Kidney epithelial cell (primary cell): ENCODE data around the gene RASL11B. TPM values are rescaled to one million over a fixed set of nuclear protein-coding genes. Genes with fewer than 3 reads are reported as not detected.

Source experiments
- DNase-seq: peaks from one replicate; pipeline ENCODE4 v3.0.0-alpha.2; 2010; ENCODE audit warnings: low read depth
- H3K27me3 ChIP-seq: 2 replicates; pipeline ENCODE4 v1.6.0; 2011; ENCODE audit warnings: low read length; ENCODE audit not compliant: control insufficient read depth, insufficient read depth
- H3K36me3 ChIP-seq: 2 replicates; pipeline ENCODE4 v1.5.1; 2011; ENCODE audit warnings: low read length; ENCODE audit not compliant: control insufficient read depth, insufficient read depth
- H3K4me3 ChIP-seq: 2 replicates; pipeline ENCODE4 v1.5.1; 2011; ENCODE audit warnings: low read depth, mild to moderate bottlenecking, control low read depth, low read length
- total RNA-seq: library from RNA; depleted of rRNA; stranded (reverse); fragments of >200 nt; gene quantifications from 2 replicates; pipeline ENCODE4 v1.2.3, GENCODE V29; 2015
- TF ChIP-seq, protein P1 (sequence below): IDR thresholded peaks from 2 replicates; pipeline ENCODE4 v1.5.1; 2011; ENCODE audit warnings: mild to moderate bottlenecking, moderate library complexity, low read length, control low read depth, inconsistent platforms; ENCODE audit not compliant: insufficient read depth, poor library complexity, severe bottlenecking

RASL11B gene
- total RNA-seq, 1 donor from 2014 or later = 0.67 TPM

DNA sequence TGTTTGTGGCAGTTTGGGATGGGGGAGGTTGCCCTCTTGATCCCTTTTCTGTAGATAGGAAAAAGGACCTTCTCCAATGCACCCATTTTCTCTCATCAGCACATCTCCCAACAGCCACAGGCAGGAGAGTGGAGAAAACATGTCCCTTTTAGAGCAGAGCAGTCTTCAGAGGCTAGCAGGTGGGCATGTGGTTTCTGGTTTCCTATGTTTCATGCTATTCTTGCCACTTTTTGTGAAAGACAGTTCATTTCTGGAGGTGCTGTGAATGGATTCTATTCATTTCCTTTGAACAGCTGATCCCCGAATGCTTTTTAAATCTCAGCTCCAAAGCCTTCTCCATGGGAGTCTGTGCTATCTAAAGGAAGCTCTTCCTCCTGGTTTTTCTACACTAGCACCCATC lies 18.9 kb downstream of the RASL11B start:
- TF ChIP-seq, protein P1, sequence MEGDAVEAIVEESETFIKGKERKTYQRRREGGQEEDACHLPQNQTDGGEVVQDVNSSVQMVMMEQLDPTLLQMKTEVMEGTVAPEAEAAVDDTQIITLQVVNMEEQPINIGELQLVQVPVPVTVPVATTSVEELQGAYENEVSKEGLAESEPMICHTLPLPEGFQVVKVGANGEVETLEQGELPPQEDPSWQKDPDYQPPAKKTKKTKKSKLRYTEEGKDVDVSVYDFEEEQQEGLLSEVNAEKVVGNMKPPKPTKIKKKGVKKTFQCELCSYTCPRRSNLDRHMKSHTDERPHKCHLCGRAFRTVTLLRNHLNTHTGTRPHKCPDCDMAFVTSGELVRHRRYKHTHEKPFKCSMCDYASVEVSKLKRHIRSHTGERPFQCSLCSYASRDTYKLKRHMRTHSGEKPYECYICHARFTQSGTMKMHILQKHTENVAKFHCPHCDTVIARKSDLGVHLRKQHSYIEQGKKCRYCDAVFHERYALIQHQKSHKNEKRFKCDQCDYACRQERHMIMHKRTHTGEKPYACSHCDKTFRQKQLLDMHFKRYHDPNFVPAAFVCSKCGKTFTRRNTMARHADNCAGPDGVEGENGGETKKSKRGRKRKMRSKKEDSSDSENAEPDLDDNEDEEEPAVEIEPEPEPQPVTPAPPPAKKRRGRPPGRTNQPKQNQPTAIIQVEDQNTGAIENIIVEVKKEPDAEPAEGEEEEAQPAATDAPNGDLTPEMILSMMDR = no peak
- Histone ChIP-seq H3K27me3 (no peaks in the 10 kb centered on the region), H3K36me3 (no peaks in the 10 kb centered on the region), H3K4me3 (no peak overlapping the region)
- DNase-seq = no peak

DNA sequence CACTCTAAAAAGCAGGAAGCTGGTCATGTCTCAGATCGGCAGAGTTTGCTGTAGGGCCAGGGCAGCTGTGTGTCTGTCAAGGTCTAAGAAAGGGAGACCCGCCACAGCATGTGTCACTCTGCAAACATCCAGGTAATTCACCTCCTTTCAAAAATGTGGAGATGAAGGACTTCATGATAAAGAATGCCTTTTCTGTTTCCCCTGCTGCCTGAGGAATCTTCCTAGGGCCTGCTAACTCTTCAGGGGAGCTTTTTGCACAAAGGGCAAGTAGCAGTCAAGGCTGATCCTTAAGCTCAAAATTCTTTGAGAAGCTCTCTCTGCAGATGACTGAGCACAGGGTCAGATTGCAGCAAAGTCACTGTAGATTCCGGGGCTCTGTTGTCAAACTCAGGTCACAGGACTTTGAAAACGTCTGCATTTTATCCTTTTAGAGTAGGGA lies 21.1 kb downstream of the RASL11B start:
- H3K4me3 ChIP-seq = no peak overlapping the region
- TF ChIP-seq, protein P1 = no peak
- DNase-seq = no peak
- H3K27me3 ChIP-seq = no peaks in the 10 kb centered on the region
- H3K36me3 ChIP-seq = no peaks in the 10 kb centered on the region

DNA sequence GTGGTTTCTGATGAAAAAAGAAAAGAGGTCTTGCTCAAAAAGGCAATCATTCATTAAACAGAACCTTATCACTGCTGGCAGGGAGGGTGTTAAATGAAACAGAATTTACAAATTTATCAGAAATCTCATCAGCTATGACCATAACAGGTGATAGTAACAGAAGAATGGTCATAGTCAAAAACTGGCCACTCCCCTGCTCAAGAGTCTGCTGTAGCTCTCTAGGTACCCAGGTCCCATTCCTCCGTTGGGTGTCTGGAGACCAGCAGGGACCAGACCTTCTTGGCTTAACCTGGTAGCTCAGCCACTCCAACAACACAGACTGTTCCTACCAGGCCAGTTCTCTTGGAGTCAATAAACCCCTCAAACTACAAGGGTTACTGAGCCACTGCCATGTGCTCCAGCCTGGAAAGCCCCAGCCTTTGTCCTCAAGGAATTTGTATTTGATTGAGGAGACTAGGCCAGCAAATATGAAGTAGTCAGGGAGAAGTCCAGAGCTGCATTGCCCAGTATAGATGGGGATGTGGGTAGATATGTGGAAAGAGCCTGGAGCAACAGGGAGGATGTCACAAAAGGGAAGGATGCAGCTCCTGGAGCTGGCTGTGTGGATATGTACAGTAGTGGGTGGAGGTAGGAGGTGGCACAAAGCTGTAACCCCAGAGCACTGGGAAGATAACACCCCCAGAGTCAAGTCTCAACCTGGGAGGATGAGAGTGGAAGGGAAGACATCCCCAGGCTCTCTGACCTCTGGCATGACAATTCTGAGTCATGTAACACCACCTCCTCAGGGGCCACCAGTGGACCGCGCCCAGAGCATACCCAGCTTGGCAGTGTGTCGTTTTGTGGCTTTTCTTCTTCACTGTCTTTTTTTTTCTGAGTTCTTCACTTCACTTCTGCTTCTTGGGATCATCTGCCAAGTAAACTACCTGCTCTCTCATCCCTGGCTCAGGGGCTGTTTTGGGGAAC lies 21.9 kb downstream of the RASL11B start:
- Histone ChIP-seq H3K4me3 (no peak overlapping the region), H3K36me3 (no peaks in the 10 kb centered on the region), H3K27me3 (no peaks in the 10 kb centered on the region)
- TF ChIP-seq, protein P1 = no peak
- DNase-seq = no peak

DNA sequence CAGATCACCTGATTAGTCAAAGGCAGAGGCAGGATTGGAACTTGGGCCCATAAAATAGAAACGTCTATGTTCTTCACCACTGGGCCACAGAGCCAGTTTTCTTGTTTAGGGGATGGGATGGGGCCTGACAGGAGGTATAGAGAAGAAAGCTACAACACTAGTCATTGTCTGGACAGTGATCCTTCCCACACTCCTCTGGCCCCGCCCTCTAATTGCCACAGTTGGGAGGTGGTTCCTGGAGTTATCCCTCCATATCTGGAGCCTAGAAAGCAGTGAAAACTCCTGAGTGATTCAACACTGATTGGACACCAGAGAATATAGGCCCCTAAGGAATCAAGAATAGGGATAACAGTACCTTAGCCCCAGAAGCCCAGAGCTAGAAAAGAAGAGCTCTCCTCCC lies 22.9 kb downstream of the RASL11B start:
- TF ChIP-seq, protein P1 = no peak
- no peaks in the 10 kb centered on the region for H3K27me3 ChIP-seq
- no peak for DNase-seq
- H3K36me3 ChIP-seq = no peaks in the 10 kb centered on the region
- no peak overlapping the region for H3K4me3 ChIP-seq

DNA sequence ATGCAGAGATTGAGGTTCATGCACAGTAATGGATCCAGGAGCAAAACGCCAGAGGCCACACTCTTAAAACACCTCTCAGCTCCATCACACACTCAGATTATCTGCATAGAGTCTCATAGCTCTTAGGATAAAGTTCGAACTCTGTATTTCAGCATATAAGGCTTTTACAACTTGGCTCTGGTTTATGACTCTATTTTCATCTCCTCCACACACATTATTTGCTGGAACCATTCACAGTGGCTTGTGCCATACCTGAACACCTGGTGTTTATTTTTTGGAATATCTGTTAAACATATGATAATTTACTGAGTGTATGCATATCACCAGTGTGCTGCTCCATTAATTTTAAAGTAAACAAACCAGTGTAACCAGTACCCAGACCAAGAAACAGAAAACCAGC lies 27.2 kb downstream of the RASL11B start:
- TF ChIP-seq, protein P1 = no peak
- Histone ChIP-seq H3K4me3 (no peak overlapping the region), H3K27me3 (no peaks in the 10 kb centered on the region), H3K36me3 (no peaks in the 10 kb centered on the region)
- no peak for DNase-seq
